GM12892 (cell line): ENCODE results near the gene CORT.

Source experiments
- POLR2A ChIP-seq: IDR thresholded peaks from 2 replicates; pipeline ENCODE4 v1.6.1; 2011; ENCODE audit warnings: low read depth, low read length, control low read depth
- POLR2AphosphoS5 ChIP-seq: IDR thresholded peaks from 2 replicates; pipeline ENCODE4 v1.6.1; 2011; ENCODE audit warnings: low read depth, low read length, control low read depth
- TAF1 ChIP-seq: IDR thresholded peaks from 2 replicates; pipeline ENCODE4 v1.6.1; 2011; ENCODE audit warnings: low read depth, mild to moderate bottlenecking, control low read depth, low read length, borderline replicate concordance

DNA sequence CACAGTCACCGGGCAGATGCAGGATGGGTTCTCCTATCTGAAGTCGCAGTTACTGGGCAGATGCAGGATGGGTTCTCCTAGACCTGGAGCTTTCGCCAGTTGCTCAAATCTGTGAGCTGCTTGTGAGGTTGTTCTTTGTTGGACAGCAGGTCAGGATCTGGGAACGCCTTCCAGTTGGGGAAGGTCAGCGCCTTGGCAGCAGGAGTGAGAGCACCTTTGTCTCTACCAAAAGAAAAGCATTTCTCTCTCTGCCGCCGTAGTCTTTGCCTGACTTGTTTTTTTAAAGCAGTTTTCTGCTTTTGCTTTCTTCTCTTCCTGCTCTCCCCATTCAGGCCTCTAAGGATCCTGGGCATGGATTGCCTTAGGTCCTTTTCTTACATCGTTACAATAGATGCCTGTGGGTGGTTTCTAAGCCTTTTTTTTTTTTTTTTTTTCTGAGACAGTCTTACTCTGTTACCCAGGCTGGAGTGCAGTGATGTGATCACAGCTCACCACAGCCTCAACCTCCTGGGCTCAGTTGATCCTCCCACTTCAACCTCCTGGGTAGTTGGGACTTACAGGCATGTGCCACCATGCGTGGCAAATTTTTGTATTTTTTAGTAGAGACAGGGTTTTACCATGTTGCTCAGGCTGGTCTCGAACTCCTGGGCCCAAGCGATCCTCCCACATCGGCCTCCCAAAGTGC, 40.6 kb downstream of the CORT start:
- no peak for TF ChIP-seq POLR2A
- no peak for TF ChIP-seq POLR2AphosphoS5
- no peak for TF ChIP-seq TAF1
